ENCODE measurements around the gene USB1. TPM values are rescaled to one million over a fixed set of nuclear protein-coding genes. Genes with fewer than 3 reads are reported as not detected.

The USB1 gene
- total RNA-seq, 4 donors from 2014 or later, result 21.3 to 63.4 (median 45.2) TPM

DNA sequence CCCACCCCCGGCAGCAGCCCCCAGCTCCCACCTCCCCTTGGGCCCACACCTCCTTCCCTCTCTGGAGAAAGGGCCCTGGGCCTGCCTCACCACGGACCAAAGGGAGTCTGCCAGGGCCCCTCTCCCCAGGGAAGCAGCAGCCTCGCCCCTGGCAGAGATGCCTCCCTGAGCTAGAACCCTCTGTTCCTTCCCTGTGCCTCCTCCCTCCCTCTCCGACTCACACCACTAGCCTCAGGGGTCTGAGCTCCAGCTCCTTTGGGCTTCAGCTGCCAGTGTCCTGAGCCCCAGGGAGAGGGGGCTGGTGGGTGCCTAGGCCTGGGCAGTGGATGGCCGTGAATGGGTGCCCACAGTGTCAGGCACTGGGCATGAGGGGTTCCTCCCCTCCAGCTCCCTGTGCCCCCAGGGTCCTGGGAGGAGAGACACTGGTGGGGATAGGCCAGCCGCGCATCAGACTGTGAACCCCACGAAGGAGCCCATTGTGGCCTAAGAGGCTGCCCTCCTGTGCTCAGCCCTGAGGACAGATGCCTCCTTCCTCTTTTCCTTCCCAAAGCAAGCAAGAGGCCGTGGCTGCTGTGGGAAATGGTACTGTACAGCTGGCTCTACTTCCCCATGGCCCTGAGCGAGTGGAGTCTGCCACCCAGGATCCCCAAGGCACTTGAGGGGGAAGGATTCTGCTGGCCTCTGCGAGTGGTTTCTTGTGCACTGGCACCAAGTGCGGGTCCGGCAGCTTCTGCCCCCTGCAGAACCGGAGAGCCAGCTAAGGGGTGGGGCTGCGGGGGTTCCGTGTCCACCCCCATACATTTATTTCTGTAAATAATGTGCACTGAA, 45.1 kb downstream of the USB1 start:
- H3K27ac ChIP-seq, result peak overlapping the region in 2 of 4 donors; percentile 16 to 33
- in situ Hi-C loops (cut with MboI; ENCODE audit: low pct_ligation_motif_present in 1 of 4, low pct_unique_long_range_greater_than_20kb in 1 of 4, low sequenced_read_pairs in 3 of 4), result no loop called here
- peaks cover 0 to 12% (median 2%) of the 10 kb centered on the region in 4 donors for H3K4me1 ChIP-seq
- H3K9me3 ChIP-seq, result no peaks in the 10 kb centered on the region
- peaks cover 0 to 3% (median 0%) of the 10 kb centered on the region in 4 donors for H3K36me3 ChIP-seq
- DNase-seq, result no peak
- intact Hi-C loops (cut with DNase I; ENCODE audit: low total_unique reads), result no loop called here
- H3K27me3 ChIP-seq, result no peaks in the 10 kb centered on the region
- no peak for TF ChIP-seq POLR2AphosphoS5 (IDR thresholded peaks at IDR 0.05)
- no peak for TF ChIP-seq EP300 (IDR thresholded peaks at IDR 0.05; ENCODE audit: low read depth)
- TF ChIP-seq POLR2A (IDR thresholded peaks at IDR 0.05), result no peak
- TF ChIP-seq CTCF (IDR thresholded peaks at IDR 0.05), result no peak
- no peak overlapping the region for H3K4me3 ChIP-seq
- 77% methylated on average over 15 of the region's 16 CpGs; no CpG with 5 or more reads in 1 of the 2 donors for WGBS, 2 donors (ENCODE audit: low coverage in 1 of 2)

DNA sequence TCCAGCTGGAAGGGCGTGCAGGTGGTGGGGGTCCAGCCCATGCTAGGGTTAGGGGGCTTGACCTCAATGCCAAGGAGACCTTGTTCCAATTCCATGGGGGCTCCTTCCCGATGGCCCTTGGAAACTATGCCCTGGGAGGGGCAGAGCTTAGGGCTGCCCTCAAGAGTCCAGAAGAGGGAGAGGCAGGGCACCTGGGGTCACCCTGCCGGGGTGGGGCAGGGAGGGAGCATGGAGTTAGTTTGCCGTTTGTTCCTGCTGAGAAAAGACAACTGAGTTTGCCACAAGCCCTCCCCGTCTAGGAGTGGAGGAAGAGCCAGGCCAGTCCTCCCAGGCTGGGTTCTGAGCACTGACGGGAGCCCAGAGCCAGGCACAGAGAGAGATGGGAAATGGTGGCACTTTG, 45.7 kb downstream of the USB1 start:
- intact Hi-C loops (cut with DNase I; ENCODE audit: low total_unique reads) (no loop called here), in situ Hi-C loops (cut with MboI; ENCODE audit: low pct_ligation_motif_present in 1 of 4, low pct_unique_long_range_greater_than_20kb in 1 of 4, low sequenced_read_pairs in 3 of 4) (no loop called here)
- Histone ChIP-seq H3K27me3 (no peaks in the 10 kb centered on the region), H3K9me3 (no peaks in the 10 kb centered on the region), H3K27ac (peak overlapping the region in 1 of 4 donors; percentile 33), H3K4me1 (peaks cover 0 to 12% (median 2%) of the 10 kb centered on the region in 4 donors), H3K4me3 (no peak overlapping the region), H3K36me3 (no peaks in the 10 kb centered on the region)
- WGBS, 2 donors (ENCODE audit: low coverage in 1 of 2), result 33 to 48% methylated on average over 3 to 5 of the region's 6 CpGs
- peak; percentile 45 for DNase-seq
- TF ChIP-seq EP300 (IDR thresholded peaks at IDR 0.05; ENCODE audit: low read depth), result no peak
- TF ChIP-seq POLR2A (IDR thresholded peaks at IDR 0.05), result no peak
- no peak for TF ChIP-seq POLR2AphosphoS5 (IDR thresholded peaks at IDR 0.05)
- no peak for TF ChIP-seq CTCF (IDR thresholded peaks at IDR 0.05)

- Histone ChIP-seq H3K9me3 (no peaks in the 10 kb centered on the region), H3K27ac (no peak overlapping the region), H3K4me3 (no peak overlapping the region), H3K4me1 (peaks cover 0 to 12% (median 2%) of the 10 kb centered on the region in 4 donors), H3K27me3 (no peaks in the 10 kb centered on the region), H3K36me3 (no peaks in the 10 kb centered on the region)
- intact Hi-C loops (cut with DNase I; ENCODE audit: low total_unique reads), result no loop called here
- 56 to 74% methylated on average over 2 to 19 of the region's 19 CpGs for WGBS, 2 donors (ENCODE audit: low coverage in 1 of 2)
- DNase-seq, result no peak
- in situ Hi-C loops (cut with MboI; ENCODE audit: low pct_ligation_motif_present in 1 of 4, low pct_unique_long_range_greater_than_20kb in 1 of 4, low sequenced_read_pairs in 3 of 4), result no loop called here
- no peak for TF ChIP-seq POLR2AphosphoS5 (IDR thresholded peaks at IDR 0.05)
- TF ChIP-seq EP300 (IDR thresholded peaks at IDR 0.05; ENCODE audit: low read depth), result no peak
- TF ChIP-seq CTCF (IDR thresholded peaks at IDR 0.05), result no peak
- TF ChIP-seq POLR2A (IDR thresholded peaks at IDR 0.05), result no peak
Measured at GRCh38 chr16:58047557-58048348, 46.5 kb downstream of the USB1 start.
